Small intestine (tissue), 7 donors: Measurements from ENCODE around the gene C11orf91. TPM values are rescaled to one million over a fixed set of nuclear protein-coding genes. Genes with fewer than 3 reads are reported as not detected.
A peak's percentile ranks its signal among the peaks of the same experiment; 100 is the strongest.

ENCODE experiments used
- DNase-seq, 2 donors: peaks; one replicate each; pipeline versions ENCODE4 v3.0.0 to v3.0.0-alpha.2; 2013
- FAIRE-seq: peaks from 2 replicates; lab custom pipeline; 2012; peaks lifted over from hg19 to GRCh38; lab: Jason Lieb, UNC
- H3K27ac ChIP-seq, 3 donors: one replicate each; pipeline ENCODE4 v1.5.1; 2013; ENCODE audit warnings: low read length in 2 of 3, mild to moderate bottlenecking in 2 of 3, control low read depth in 1 of 3, inconsistent platforms in 1 of 3, low read depth in 1 of 3, moderate library complexity in 1 of 3
- H3K27me3 ChIP-seq, 3 donors: one replicate each; pipeline ENCODE4 v1.6.1; 2013; ENCODE audit warnings: low read length in 3 of 3, inconsistent platforms in 1 of 3; ENCODE audit not compliant: control insufficient read depth in 3 of 3, insufficient read depth in 3 of 3
- H3K36me3 ChIP-seq, 3 donors: one replicate each; pipeline ENCODE4 v1.6.1; 2013; ENCODE audit warnings: low read length in 3 of 3, inconsistent platforms in 1 of 3, low read depth in 1 of 3, mild to moderate bottlenecking in 1 of 3, moderate library complexity in 1 of 3; ENCODE audit not compliant: control insufficient read depth in 3 of 3, insufficient read depth in 2 of 3
- H3K4me1 ChIP-seq, 3 donors: one replicate each; pipeline ENCODE4 v1.6.1; 2013; ENCODE audit warnings: low read length in 2 of 3, inconsistent platforms in 1 of 3, low read depth in 1 of 3, mild to moderate bottlenecking in 1 of 3, moderate library complexity in 1 of 3; ENCODE audit not compliant: control insufficient read depth in 3 of 3, insufficient read depth in 2 of 3
- H3K4me3 ChIP-seq, 3 donors: one replicate each; pipeline ENCODE4 v1.5.1; 2013; ENCODE audit warnings: low read length in 3 of 3, control low read depth in 1 of 3, inconsistent platforms in 1 of 3, low read depth in 1 of 3, mild to moderate bottlenecking in 1 of 3, moderate library complexity in 1 of 3
- H3K9me3 ChIP-seq, 2 donors: one replicate each; pipeline ENCODE4 v1.6.1; 2013; ENCODE audit warnings: low read depth in 1 of 2, low read length in 1 of 2; ENCODE audit not compliant: control insufficient read depth in 2 of 2, insufficient read depth in 1 of 2
- WGBS, 3 donors: extraction: QIAGEN DNeasy Blood & Tissue Kit; methylation state at CpG; one replicate each; pipeline ENCODE4 v1.1.7; 2013; 5-methylcytosine and 5-hydroxymethylcytosine counted together
- polyA plus RNA-seq, 4 donors: library from polyadenylated mRNA; stranded (reverse) in 3 of 4; unstranded in 1 of 4; fragments of 200-250 nt in 3 of 4; fragments of 120-200 nt in 1 of 4; gene quantifications; one replicate each; pipeline versions ENCODE4 v1.2.1 to v1.2.3, GENCODE V29; 2013
- donor health status: healthy with polysubstance abuse.
- donor health status: control.
- donor health status: control.
- donor health status: Bipolar disorder and iron deficiency.
- donor health status: healthy.

The C11orf91 gene
- polyA plus RNA-seq, 4 donors, result not detected

DNA sequence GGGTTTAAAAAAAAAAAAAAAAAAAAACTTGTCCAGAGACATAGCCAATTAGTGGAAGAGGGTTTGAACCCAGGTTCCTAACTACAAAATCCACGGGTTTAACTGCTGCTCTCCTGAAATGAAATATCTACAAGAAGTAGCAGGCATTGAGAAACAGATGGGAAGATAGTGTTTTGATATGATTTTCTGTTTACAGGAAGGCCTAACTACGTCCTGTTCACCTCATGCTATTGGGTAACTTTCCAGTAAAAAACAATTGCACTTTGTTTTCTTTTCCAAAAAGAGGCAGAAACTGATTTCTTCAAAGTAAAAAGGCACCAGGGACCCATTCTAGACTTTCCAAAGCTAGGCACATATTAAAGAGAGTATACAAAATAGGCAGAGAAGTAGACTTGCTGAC lies 5.9 kb upstream of the C11orf91 start:
- WGBS, 3 donors, result 19 to 42% (median 33%) methylated on average over 2 of the region's 2 CpGs
- FAIRE-seq (no peak), DNase-seq (no peak)
- H3K9me3 ChIP-seq, result no peaks in the 10 kb centered on the region
- peak overlapping the region in 1 of 3 donors; percentile 75 for H3K27ac ChIP-seq
- peaks cover 0 to 26% (median 6%) of the 10 kb centered on the region in 3 donors for H3K36me3 ChIP-seq
- no peaks in the 10 kb centered on the region for H3K27me3 ChIP-seq
- no peak overlapping the region for H3K4me3 ChIP-seq
- H3K4me1 ChIP-seq, result peaks cover 0 to 51% (median 23%) of the 10 kb centered on the region in 3 donors

DNA sequence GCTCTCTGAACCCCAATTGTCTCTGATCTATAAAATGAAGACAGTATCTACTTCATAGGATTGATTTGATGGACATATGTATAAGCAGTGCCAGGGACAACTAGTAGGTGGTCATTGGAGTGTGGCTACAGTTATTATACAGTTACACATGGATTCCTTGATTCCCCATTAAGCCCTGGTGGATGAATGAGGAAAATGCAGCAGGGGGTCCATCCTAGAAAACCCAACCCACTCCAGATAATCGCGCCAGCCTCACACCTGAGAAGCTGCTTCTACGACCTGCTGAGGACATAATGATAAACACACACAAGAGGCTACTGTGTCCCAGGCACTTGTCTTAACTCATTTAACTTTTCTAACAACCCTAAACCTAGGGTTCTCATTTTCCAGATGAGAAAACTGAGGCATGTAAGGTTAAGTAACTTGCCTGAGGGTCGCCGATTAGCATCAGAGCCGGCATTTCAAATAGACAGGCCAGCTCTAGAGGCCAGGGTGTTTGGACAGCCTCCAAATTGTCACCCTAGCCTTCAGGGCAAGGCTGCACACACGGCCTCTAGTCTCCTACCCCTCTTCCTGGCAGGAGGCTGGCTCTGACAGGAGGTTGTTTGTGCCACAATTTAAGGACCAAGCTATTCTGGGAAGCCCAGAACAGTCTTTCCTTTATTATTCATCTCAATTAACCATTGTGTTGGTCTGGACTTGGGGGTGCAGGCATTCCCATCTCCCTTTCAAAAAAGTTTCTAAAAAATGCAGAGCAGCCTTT lies 3.8 kb upstream of the C11orf91 start:
- FAIRE-seq, result no peak
- H3K27ac ChIP-seq, result peak overlapping the region in 2 of 3 donors; percentile 76 to 84
- DNase-seq, result no peak

DNA sequence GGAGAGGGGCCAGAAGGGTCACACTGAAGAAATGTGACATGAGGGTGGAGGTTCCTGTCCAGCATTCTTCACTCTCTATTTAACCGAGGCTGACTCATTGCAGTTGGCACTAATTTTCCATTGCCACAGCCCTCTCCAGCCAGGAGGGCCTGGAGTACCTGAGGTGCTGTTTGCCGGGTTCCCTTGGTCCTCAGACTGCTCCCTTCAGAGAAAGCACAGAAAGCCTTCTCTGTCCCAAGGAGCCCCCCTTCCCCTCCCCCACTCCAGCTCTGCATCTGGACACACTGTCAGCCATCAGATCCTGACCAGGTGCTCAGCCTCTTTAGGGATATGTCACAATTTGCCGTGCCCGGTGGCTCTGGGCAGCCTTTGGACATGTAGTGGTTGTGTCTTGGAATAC lies 3.2 kb upstream of the C11orf91 start:
- DNase-seq (peak in 1 of 2 donors; percentile 44), FAIRE-seq (no peak)
- Histone ChIP-seq H3K27me3 (no peaks in the 10 kb centered on the region), H3K4me1 (peaks cover 3 to 58% (median 26%) of the 10 kb centered on the region in 3 donors), H3K36me3 (peaks cover 0 to 15% (median 0%) of the 10 kb centered on the region in 3 donors), H3K4me3 (no peak overlapping the region), H3K9me3 (no peaks in the 10 kb centered on the region), H3K27ac (peak overlapping the region in 2 of 3 donors; percentile 76 to 84)
- 31 to 69% (median 61%) methylated on average over 4 of the region's 4 CpGs for WGBS, 3 donors

More for the DNA sequence above, 3.8 kb upstream of the C11orf91 start:
- peaks cover 0 to 15% (median under 1%) of the 10 kb centered on the region in 3 donors for H3K36me3 ChIP-seq
- 67 to 79% (median 78%) methylated on average over 7 of the region's 7 CpGs for WGBS, 3 donors
- H3K4me1 ChIP-seq, result peaks cover 3 to 62% (median 26%) of the 10 kb centered on the region in 3 donors
- H3K9me3 ChIP-seq, result no peaks in the 10 kb centered on the region
- H3K4me3 ChIP-seq, result no peak overlapping the region
- H3K27me3 ChIP-seq, result no peaks in the 10 kb centered on the region

DNA sequence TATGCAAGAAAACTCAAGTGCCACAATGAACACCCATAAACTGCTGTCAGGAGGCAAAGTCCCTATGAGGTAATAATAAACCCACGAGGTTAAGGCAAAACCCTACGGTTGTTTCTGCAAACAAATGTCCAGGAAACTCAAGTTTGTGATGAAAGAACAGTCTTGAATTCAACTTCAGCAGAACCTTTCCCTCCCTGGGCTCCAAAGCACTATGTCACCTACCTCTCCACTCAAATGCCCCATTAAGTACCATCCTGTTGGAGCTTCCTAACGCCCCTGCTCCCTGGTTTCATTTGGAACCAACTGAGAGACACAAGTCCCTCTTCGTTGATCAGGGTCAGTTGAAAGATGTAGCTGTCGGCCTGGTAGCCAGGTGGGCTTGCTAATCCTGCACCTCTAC lies 2.6 kb upstream of the C11orf91 start:
- H3K27ac ChIP-seq, result peak overlapping the region; percentile 3 to 88 (median 84)
- peaks cover 3 to 54% (median 26%) of the 10 kb centered on the region in 3 donors for H3K4me1 ChIP-seq
- 17 to 58% (median 42%) methylated on average over 5 of the region's 5 CpGs for WGBS, 3 donors
- peaks cover 0 to 15% (median 0%) of the 10 kb centered on the region in 3 donors for H3K36me3 ChIP-seq
- H3K4me3 ChIP-seq, result no peak overlapping the region
- no peaks in the 10 kb centered on the region for H3K27me3 ChIP-seq
- H3K9me3 ChIP-seq, result no peaks in the 10 kb centered on the region
- DNase-seq (peak; percentile 83 to 90), FAIRE-seq (no peak)

DNA sequence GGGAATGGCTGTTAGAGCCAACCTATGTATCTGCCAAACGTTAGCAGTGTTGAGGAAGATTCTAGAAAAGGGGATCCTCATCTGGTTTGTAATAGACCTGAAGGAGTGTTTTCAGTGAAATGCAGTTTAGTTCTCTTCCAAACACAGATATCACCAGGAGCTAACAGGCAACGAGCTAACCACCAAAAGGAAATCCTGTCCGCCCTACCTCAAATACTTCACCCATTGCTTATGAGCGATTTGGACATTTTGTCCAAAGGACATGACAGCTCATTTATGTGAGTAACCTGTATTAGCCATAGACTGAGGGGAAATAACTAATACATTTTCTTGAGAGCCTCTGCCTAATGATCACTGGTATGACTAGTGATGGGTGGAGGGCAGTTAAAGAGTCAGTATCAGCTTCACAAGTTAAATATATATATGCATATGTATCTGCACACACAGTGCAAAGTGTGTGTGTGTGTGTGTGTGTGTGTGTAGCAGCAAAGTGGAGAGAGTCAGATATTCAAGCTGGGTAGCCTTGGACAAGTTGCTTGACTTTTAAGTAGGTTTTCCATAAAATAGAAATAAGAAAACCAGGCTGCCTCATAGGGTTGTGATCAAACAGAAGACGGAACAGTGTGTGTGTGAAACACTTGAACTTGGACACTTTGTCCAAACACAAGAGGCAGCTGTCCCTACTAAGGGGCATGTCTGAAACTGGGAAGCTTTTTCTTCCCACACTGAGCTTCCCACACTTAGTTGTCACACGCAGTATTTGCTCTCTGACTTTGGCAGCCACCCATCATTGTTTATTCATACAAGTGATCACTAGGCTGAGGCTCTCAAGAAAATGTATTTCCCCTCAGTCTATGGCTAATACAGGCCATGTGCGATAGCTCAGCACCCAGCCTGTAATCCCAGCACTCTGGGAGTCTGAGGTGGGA lies 940 bp upstream of the C11orf91 start:
- Histone ChIP-seq H3K27me3 (no peaks in the 10 kb centered on the region), H3K27ac (peak overlapping the region in 2 of 3 donors; percentile 67 to 84), H3K4me1 (peaks cover 3 to 47% (median 19%) of the 10 kb centered on the region in 3 donors), H3K4me3 (peak overlapping the region in 1 of 3 donors; percentile 53), H3K9me3 (no peaks in the 10 kb centered on the region), H3K36me3 (peaks cover 0 to 9% (median 0%) of the 10 kb centered on the region in 3 donors)
- peak; percentile 36 to 64 for DNase-seq
- FAIRE-seq, result no peak
- WGBS, 3 donors, result 11 to 22% (median 22%) methylated on average over 7 of the region's 7 CpGs

DNA sequence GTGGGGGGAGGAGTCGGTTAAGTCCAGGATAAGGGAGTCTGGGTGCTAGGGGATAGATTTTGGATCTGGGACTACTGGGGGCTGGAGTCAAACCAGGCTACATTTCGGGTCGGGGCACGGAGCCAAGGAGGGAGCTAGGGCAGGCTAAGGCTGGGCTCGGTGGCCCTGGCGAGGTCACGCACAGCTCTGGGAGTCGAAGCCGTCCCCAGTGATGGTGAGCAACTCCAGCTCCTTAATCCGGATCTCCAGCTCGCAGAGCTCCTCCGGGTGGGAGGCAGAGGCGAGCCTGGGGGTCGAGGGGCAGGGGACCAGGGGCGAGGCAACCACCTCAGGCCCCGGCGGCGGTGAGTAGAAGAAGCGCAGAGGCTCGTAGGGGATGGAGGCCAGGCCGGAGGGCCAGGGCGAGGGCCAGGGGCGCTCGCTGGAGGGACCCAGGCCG lies 544 bp downstream of the C11orf91 start:
- H3K4me3 ChIP-seq, result peak overlapping the region in 2 of 3 donors; percentile 18 to 68
- no peaks in the 10 kb centered on the region for H3K27me3 ChIP-seq
- peaks cover 0 to 4% (median 0%) of the 10 kb centered on the region in 3 donors for H3K36me3 ChIP-seq
- FAIRE-seq (no peak), DNase-seq (no peak)
- WGBS, 3 donors, result 14 to 27% (median 23%) methylated on average over 15 to 25 of the region's 25 CpGs
- peaks cover 3 to 41% (median 17%) of the 10 kb centered on the region in 3 donors for H3K4me1 ChIP-seq
- H3K27ac ChIP-seq, result peak overlapping the region in 1 of 3 donors; percentile 37
- H3K9me3 ChIP-seq, result no peaks in the 10 kb centered on the region

DNA sequence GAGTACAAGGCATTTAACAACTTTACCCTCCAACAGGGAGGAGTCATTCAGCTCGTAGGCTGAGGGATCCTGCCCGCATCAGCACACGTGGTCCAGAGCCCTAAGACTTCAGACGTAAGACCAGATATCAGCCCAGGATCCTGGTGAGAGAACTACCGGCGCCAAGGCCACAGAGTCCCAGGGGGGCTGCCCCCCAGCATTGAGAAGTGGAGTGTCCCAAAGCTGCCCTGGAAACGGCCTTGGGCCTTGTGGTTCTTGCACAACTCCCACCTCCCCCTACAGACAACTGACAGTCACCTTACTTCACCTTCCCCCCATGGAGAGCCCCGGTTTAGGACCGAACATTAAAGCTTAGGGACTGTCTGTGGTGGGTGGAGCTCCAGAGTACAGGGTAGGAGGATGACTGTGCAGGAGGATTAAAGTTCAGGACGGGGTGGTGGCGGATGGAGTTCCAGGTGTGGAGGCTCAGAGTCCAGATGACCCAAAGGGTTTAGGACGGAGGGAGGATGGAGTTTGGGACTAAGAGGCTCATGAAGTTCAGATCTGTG lies 1.0 kb downstream of the C11orf91 start:
- Histone ChIP-seq H3K9me3 (no peaks in the 10 kb centered on the region), H3K36me3 (peaks cover 0 to 3% (median 0%) of the 10 kb centered on the region in 3 donors), H3K27ac (peak overlapping the region in 1 of 3 donors; percentile 37), H3K4me3 (no peak overlapping the region), H3K4me1 (peaks cover 3 to 41% (median 17%) of the 10 kb centered on the region in 3 donors), H3K27me3 (no peaks in the 10 kb centered on the region)
- 45 to 69% (median 48%) methylated on average over 12 of the region's 12 CpGs for WGBS, 3 donors
- no peak for FAIRE-seq
- peak; percentile 71 to 84 for DNase-seq

DNA sequence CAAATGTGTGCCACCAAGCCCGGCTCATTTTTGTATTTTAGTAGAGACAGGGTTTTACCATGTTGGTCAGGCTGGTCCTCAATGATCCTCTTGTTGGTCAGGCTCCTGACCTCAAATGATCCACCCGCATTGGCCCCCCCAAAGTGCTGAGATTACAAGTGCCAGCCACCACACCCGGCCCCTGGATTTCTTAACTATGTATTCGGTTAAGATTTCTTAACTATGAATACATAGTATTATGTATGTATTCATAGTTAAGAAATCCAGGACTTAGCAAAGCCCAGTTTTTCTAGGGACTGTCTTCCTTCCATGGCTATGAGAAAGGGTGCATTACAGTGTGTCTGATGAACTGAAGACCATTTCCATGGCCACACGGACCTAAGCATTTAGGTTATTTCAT lies 1.7 kb downstream of the C11orf91 start:
- Histone ChIP-seq H3K27ac (no peak overlapping the region), H3K4me1 (peaks cover 3 to 35% (median 13%) of the 10 kb centered on the region in 3 donors), H3K4me3 (no peak overlapping the region), H3K36me3 (no peaks in the 10 kb centered on the region), H3K27me3 (no peaks in the 10 kb centered on the region), H3K9me3 (no peaks in the 10 kb centered on the region)
- FAIRE-seq (no peak), DNase-seq (no peak)
- WGBS, 3 donors, result 91 to 93% (median 92%) methylated on average over 5 of the region's 5 CpGs
